NCI-H1105 treated with DMSO at 0.1 percent for 48 hours (cell line): ENCODE results near the gene PNMA8B.
A peak's percentile ranks its signal among the peaks of the same experiment; 100 is the strongest.
"Not testable (repeated sequence)": the region's sequence is repeated elsewhere in the genome, so short reads cannot be mapped to it uniquely, and the experiment has no call there.

Experiments
- DNase-seq: peaks from one replicate; lab custom pipeline; 2025; lab: John Stamatoyannopoulos, UW

Gene PNMA8B

GRCh38 chr19:46495786-46496099 lies at the start of gene PNMA8B:
PNMA8B (minus strand) TSS chr19:46495867; CDS start chr19:46495465, 402 bp downstream.
- peak; percentile 93 for DNase-seq

- no peak for DNase-seq
Measured at GRCh38 chr19:46544651-46545050, 49.0 kb upstream of the PNMA8B start.

- DNase-seq, result peak; percentile 81
Measured at GRCh38 chr19:46542428-46543230, 47.0 kb upstream of the PNMA8B start.

GRCh38 chr19:46537136-46538097 lies 41.8 kb upstream of the PNMA8B start:
- no peak for DNase-seq

- no peak for DNase-seq
Measured at GRCh38 chr19:46536391-46536790, 40.7 kb upstream of the PNMA8B start.

- DNase-seq, result no peak
Measured at GRCh38 chr19:46533621-46534081, 38.0 kb upstream of the PNMA8B start.

- no peak for DNase-seq
Measured at GRCh38 chr19:46533078-46533620, 37.5 kb upstream of the PNMA8B start.

- DNase-seq, result no peak
Measured at GRCh38 chr19:46530636-46531035, 35.0 kb upstream of the PNMA8B start.

GRCh38 chr19:46529622-46530451 lies 34.2 kb upstream of the PNMA8B start:
- DNase-seq, result peak; percentile 34

- no peak for DNase-seq
Measured at GRCh38 chr19:46528601-46529590, 33.2 kb upstream of the PNMA8B start.

- not testable (repeated sequence) for DNase-seq
Measured at GRCh38 chr19:46526801-46527200, 31.1 kb upstream of the PNMA8B start.

- no peak for DNase-seq
Measured at GRCh38 chr19:46524308-46524707, 28.6 kb upstream of the PNMA8B start.

- not testable (repeated sequence) for DNase-seq
Measured at GRCh38 chr19:46522988-46523387, 27.3 kb upstream of the PNMA8B start.

GRCh38 chr19:46521241-46521868 lies 25.7 kb upstream of the PNMA8B start:
- DNase-seq, result no peak

GRCh38 chr19:46520616-46521015 lies 24.9 kb upstream of the PNMA8B start:
- no peak for DNase-seq

GRCh38 chr19:46517471-46517870 lies 21.8 kb upstream of the PNMA8B start:
- no peak for DNase-seq

GRCh38 chr19:46515879-46516350 lies 20.2 kb upstream of the PNMA8B start:
- DNase-seq, result peak; percentile 32

GRCh38 chr19:46515290-46515609 lies 19.6 kb upstream of the PNMA8B start:
- DNase-seq, result no peak

GRCh38 chr19:46514589-46515289 lies 19.1 kb upstream of the PNMA8B start:
- DNase-seq, result no peak
